Colonic mucosa (tissue), 4 donors: ENCODE measurements around the gene TIMP3. TPM values are rescaled to one million over a fixed set of nuclear protein-coding genes. Genes with fewer than 3 reads are reported as not detected.

Experiments used
- DNase-seq: peaks from one replicate; pipeline ENCODE4 v3.0.0-alpha.2; 2020
- H3K27ac ChIP-seq: fragments of 200-600 bp; one replicate; pipeline ENCODE4 v1.8.0; 2021
- H3K27me3 ChIP-seq: fragments of 200-600 bp; one replicate; pipeline ENCODE4 v1.8.0; 2021
- H3K36me3 ChIP-seq: fragments of 200-600 bp; one replicate; pipeline ENCODE4 v1.8.0; 2021
- H3K4me1 ChIP-seq: fragments of 200-600 bp; one replicate; pipeline ENCODE4 v1.8.0; 2021; ENCODE audit warnings: mild to moderate bottlenecking
- H3K4me3 ChIP-seq: fragments of 200-600 bp; one replicate; pipeline ENCODE4 v1.8.0; 2021
- H3K9ac ChIP-seq, 2 donors: one replicate each; pipeline ENCODE4 v1.7.0; 2013; ENCODE audit warnings: control low read depth in 2 of 2, low read depth in 2 of 2, low read length in 2 of 2
- H3K9me3 ChIP-seq: fragments of 200-600 bp; one replicate; pipeline ENCODE4 v1.8.0; 2021
- CTCF ChIP-seq: fragments of 200-600 bp; IDR thresholded peaks from one replicate; pipeline ENCODE4 v1.8.0; 2022; ENCODE audit warnings: antibody characterized with exemption, mild to moderate bottlenecking
- intact Hi-C: fragments of 100-400 bp; cut with DNase I; formaldehyde crosslinking; loops from one replicate; pipeline ENCODE4 v1.14.1; 2022
- total RNA-seq, 2 donors: library from RNA; stranded (reverse); fragmentation: NEBNext Ultra II Directional in 1 of 2; extraction: Animal tissue kit (Norgen Biotek cat#: 25700) in 1 of 2; gene quantifications; one replicate each; pipeline ENCODE4 v1.2.1, GENCODE V29; 2021
- donor health status: healthy.
- donor health status: DM: no; HTN: no; CAD: no.
- donor health status: DM: no; HTN: no; CAD: no.

TIMP3 gene
- total RNA-seq, 2 donors from 2014 or later = 13.3 to 33.6 TPM

DNA sequence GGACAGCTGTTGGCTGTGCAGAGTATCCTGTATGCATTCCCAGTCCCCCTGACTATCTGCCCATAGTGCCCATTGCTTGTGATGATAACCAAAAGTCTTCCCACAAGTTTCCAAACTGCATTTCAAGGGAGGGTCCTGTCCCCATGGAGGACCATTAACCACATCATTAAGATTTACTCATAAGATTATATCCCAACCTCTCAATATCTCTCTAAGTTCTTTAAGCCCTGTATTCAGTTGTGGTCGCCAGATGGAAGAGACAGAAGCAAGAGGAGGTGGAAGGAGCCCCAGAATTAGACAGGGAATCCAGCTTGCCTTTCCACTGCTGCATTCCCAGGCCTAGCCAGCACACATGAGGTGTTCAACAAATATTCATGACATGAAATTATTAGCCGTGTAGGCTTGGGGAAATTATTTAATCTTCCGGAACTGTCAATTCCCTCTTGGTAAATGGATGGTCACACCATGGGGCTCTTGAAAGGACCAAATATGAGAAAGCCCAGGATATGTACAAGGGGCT, 42.6 kb upstream of the TIMP3 start:
- H3K4me3 ChIP-seq = no peak overlapping the region
- H3K27ac ChIP-seq = no peak overlapping the region
- DNase-seq = no peak
- no peaks in the 10 kb centered on the region for H3K9me3 ChIP-seq
- intact Hi-C loops = no loop called here
- TF ChIP-seq CTCF = no peak
- H3K27me3 ChIP-seq = no peaks in the 10 kb centered on the region
- no peaks in the 10 kb centered on the region for H3K4me1 ChIP-seq
- no peaks in the 10 kb centered on the region for H3K36me3 ChIP-seq
- H3K9ac ChIP-seq = no peak overlapping the region

DNA sequence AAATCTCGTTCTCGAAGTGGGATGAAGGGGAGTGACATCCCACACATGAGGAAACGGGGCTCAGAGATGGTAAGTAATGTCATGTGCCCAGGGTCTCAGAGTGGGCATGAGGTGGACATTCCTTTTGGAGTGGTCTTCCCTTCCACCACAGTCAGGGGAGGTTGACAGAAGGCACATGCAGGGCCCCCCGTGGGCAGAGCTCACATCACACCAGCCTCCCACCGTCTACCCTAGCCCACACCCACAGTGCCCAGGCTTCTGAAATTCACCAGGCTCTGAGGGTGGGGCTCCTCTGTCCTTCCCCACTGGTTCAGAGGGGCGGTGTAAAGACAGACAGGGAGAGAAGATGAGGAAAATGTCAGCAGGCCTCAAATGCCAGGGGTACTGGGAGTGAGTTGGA, 41.1 kb upstream of the TIMP3 start:
- DNase-seq = no peak
- TF ChIP-seq CTCF = no peak
- no peaks in the 10 kb centered on the region for H3K4me1 ChIP-seq
- H3K9me3 ChIP-seq = no peaks in the 10 kb centered on the region
- intact Hi-C loops = no loop called here
- no peaks in the 10 kb centered on the region for H3K27me3 ChIP-seq
- no peaks in the 10 kb centered on the region for H3K36me3 ChIP-seq
- H3K9ac ChIP-seq = no peak overlapping the region
- no peak overlapping the region for H3K4me3 ChIP-seq
- no peak overlapping the region for H3K27ac ChIP-seq

- Histone ChIP-seq H3K9me3 (no peaks in the 10 kb centered on the region), H3K27me3 (no peaks in the 10 kb centered on the region), H3K36me3 (no peaks in the 10 kb centered on the region), H3K4me3 (no peak overlapping the region), H3K4me1 (no peaks in the 10 kb centered on the region), H3K27ac (no peak overlapping the region), H3K9ac (no peak overlapping the region)
- no peak for TF ChIP-seq CTCF
- no peak for DNase-seq
- intact Hi-C loops = no loop called here
These were observed 40.7 kb upstream of the TIMP3 start for GRCh38 chr22:32760815-32761214.

DNA sequence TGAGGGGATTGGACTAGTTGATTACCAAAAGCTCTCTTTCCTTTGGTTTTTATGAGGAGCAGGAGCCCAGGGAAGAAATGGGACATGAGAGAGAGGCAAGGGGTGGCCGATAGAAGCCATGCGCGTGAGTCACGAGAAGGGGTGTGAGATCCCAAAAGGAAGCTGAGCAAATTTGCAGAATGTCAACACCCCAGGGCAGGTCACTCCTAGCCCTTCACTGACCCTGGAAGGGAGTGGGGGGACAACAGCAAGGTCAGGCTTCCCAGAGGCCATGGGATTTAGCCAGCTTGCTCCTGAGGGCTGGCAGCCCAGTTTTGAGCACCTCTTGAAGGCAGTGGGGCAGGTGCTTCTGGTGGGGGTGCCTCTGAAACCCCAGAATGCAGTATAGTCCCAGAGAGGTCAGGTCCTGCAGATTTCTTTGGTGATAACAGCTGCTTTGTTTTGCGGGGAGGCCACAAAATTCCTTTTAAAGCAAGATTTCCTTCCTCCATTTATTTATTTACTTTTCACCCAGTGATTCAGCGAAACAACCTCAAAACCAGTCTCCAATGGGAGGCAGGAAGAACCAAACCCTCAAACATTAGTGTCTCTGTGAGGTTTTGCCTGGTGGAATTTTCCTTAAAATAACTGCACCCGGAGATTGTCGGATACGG, 40.1 kb upstream of the TIMP3 start:
- Histone ChIP-seq H3K36me3 (no peaks in the 10 kb centered on the region), H3K27me3 (no peaks in the 10 kb centered on the region), H3K9me3 (no peaks in the 10 kb centered on the region), H3K4me3 (no peak overlapping the region), H3K4me1 (no peaks in the 10 kb centered on the region), H3K27ac (no peak overlapping the region), H3K9ac (peak overlapping the region in 1 of 2 donors; percentile 5)
- TF ChIP-seq CTCF = no peak
- DNase-seq = no peak
- intact Hi-C loops = no loop called here

DNA sequence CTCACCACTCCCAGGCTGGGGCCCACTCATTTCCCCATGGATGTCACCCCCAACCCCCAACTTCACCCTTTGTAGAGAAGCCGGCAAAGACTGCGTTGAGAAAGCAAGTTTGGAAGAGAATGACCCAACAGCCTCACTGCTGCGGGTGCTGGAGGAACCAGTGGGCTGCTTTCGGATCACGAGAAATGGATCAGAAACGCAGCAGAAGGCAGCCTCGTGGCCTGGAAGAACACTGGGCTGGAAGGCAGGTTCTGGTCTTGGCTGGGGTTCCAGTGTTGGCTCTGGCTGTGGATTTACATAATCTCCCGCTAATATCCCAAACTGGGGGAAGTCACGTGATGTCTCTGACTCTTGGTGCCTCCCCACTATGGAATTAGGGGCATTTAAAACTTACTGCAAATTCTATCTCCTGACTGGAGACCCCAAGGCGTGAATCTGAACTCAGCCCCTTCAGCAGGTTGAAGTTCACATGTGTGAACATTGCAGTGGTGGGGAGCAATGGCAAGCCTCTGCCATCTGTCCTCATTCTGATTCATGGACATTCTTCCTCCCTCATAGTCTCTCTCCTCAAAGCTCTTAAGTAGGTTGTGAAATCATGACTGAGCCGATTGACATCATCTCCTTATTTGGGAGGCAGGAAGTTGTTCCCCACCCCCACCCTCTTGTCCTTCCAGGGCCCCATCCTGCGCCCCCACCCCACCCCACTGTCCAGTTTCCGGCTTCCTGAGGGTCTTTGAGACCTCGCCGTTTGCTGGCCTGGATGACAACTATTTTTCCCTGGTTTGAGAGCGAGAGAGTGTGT, 37.0 kb upstream of the TIMP3 start:
- Histone ChIP-seq H3K4me1 (no peaks in the 10 kb centered on the region), H3K4me3 (no peak overlapping the region), H3K36me3 (no peaks in the 10 kb centered on the region), H3K27ac (no peak overlapping the region), H3K27me3 (no peaks in the 10 kb centered on the region), H3K9me3 (no peaks in the 10 kb centered on the region), H3K9ac (no peak overlapping the region)
- no peak for TF ChIP-seq CTCF
- DNase-seq = peak; percentile 38
- intact Hi-C loops = no loop called here
